ENCODE measurements around the gene DLK2. TPM values are rescaled to one million over a fixed set of nuclear protein-coding genes. Genes with fewer than 3 reads are reported as not detected.
"Not testable (repeated sequence)": the region's sequence is repeated elsewhere in the genome, so short reads cannot be mapped to it uniquely, and the experiment has no call there.

The DLK2 gene
- 1 to 10 TPM; 1.2 to 2.6 (median 1.8) TPM for polyA plus RNA-seq (ENCODE audit: insufficient read depth in 1 of 5, insufficient read length in 5 of 5, low replicate concordance in 1 of 5)
- long read RNA-seq, donor 1, partial matches to known transcripts = 0 of 1 reads
- long read RNA-seq, donor 1, other reads (novel, unspliced or antisense) = 0 of 1 reads
- long read RNA-seq, donor 2, partial matches to known transcripts = 9 of 10 reads
- long read RNA-seq, donor 2, other reads (novel, unspliced or antisense) = 0 of 10 reads
- long read RNA-seq, donor 3 = 0 reads
- long read RNA-seq, donor 4 = 0 reads
- long read RNA-seq, donor 5 = 0 reads
- long read RNA-seq, donor 6, partial matches to known transcripts = 0 of 2 reads
- long read RNA-seq, donor 6, other reads (novel, unspliced or antisense) = 0 of 2 reads
- long read RNA-seq, donor 7 = 0 reads
- long read RNA-seq, donor 8 = 0 reads

DNA sequence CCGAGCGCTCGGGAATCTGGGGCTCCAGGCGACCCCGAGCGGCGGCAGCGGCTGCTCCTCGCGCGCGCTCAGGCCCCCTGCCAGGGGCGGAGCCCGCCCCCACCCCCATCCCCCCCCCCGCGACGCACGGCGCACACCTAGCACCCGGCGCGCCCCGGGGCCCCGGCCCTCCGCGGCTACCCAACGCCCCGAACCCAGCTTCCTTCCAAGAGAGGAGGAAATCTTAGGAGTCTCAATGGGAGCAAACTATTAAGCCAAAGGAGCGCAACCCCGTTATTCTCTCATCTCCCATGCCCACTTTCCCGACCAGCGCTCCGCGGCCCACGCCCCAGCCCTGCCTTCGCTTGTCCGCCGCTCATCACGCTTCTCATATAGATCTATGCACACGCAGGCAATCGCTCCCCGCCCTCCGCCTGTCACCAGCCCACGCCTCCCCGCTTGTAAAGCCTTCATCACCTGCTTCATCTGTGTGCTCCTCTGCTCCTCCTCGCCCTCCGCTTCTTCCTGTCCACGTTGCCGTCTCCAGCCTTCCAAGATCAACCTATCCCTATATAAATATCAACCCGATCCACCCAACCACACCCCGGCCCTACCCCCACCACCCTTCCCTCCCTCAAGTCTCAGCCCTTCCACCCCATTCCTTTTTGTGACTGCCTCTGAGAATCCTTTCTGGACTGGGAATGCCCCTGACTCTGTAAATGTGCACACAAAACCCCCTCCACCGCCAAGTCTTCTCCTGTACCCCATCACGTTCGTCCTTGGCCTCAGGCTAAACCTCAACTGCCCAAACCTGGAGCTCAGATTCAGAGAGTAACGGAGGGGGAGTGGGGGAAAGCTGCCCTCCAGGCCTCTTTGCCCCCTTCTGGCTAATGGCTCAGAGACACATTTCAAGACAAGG is at the start of gene DLK2:
Gene DLK2, minus strand, starts transcription at position 18 of the 898 bp plus-strand sequence. CDS start 723 bp downstream, outside the sequence.
- peak in 1 of 2 donors; percentile 6 for DNase-seq

GRCh38 chr6:43503443-43503842 is 48.1 kb upstream of the DLK2 start:
- no peak for DNase-seq

DNA sequence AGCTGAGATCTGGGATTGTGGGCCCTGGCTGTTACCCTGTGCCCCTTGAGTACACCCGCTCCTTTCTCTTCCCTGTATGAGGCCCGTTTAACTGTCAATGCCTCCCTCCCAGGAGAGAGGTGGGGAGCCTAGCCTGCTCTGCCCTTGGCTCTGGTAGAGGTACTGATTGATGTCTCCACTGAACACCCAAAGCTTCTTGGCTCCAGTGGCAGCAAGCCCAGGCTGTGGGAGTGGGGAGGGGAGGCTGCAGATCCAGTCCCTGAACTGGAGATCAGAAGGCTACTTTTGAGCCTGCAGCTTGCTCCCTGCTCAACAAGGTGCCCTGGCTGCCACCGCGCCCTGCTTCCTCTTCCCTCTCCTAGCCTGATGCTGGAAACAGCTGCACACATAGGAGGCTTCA is 47.3 kb upstream of the DLK2 start:
- DNase-seq = no peak

GRCh38 chr6:43500921-43501320 is 45.6 kb upstream of the DLK2 start:
- no peak for DNase-seq

GRCh38 chr6:43499028-43499815 is 43.9 kb upstream of the DLK2 start:
- DNase-seq = no peak

- not testable (repeated sequence) for DNase-seq
Observed at GRCh38 chr6:43498291-43498690, 42.9 kb upstream of the DLK2 start.

DNA sequence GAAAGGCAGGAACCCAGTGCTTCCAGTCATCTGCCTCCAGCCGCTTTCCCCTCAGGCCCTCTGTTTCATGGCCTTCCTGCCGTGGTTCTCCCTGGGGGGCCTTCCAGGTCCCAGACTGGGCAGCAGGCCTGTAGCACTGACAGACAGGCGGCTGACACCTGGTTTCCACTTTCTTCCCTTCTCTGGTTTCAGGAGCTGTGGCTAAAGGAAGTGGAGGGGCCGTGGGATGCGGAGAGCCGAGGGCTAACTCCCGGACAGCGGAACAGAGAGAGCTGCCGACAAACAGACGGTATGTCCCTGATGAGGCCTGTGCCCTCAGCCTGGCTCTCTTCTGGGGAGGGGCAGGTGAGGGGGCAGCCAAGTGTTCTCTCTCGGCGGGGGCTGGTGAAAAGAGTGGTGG is 42.3 kb upstream of the DLK2 start:
- DNase-seq = no peak

- DNase-seq = no peak
Observed at GRCh38 chr6:43497129-43497396, 41.7 kb upstream of the DLK2 start.

GRCh38 chr6:43496370-43497128 is 41.2 kb upstream of the DLK2 start:
- no peak for DNase-seq

- DNase-seq = no peak
Observed at GRCh38 chr6:43495409-43495941, 40.1 kb upstream of the DLK2 start.

DNA sequence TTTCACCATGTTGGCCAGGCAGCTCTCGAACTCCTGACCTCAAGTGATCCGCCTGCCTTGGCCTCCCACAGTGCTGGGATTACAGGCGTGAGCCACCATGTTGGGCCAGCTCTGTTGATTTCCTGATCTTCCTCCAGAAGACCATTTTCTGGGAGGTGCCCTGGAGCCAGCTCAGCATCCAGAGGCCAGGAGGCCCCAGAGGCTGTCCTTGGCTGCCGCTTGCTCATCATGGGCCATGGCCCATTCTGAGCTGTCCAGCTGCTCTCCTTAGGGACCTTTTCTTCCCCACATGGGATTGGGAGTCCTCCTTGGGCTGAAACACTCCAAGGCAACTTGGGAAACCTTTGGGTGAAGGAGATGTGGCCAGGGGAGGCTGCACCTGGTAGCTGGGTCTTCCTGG is 39.4 kb upstream of the DLK2 start:
- no peak for DNase-seq

GRCh38 chr6:43494321-43494720 is 39.0 kb upstream of the DLK2 start:
- DNase-seq = no peak

DNA sequence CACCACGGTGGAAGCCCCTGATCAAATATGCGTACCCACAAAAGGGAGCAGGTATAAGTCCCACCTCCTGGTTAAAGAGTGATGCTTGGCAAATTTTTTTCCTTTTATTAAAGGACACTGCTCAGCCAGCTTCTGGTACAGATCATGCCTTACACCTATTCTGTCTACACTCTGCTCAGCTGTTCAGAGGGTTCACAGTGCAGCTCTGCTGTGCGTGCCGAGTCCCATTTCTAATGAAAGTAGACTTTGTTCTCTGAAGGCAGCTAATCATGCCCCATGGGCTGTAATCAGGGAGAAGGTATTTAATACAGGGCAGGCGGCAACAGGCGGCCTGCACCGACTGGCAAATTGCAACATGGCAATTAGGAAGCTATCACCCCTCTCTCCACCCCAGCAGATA is 38.5 kb upstream of the DLK2 start:
- DNase-seq = no peak

GRCh38 chr6:43493230-43493629 is 37.9 kb upstream of the DLK2 start:
- DNase-seq = no peak

GRCh38 chr6:43492673-43493072 is 37.3 kb upstream of the DLK2 start:
- no peak for DNase-seq

- peak in 1 of 2 donors; percentile 39 for DNase-seq
Observed at GRCh38 chr6:43491750-43492661, 36.7 kb upstream of the DLK2 start.

DNA sequence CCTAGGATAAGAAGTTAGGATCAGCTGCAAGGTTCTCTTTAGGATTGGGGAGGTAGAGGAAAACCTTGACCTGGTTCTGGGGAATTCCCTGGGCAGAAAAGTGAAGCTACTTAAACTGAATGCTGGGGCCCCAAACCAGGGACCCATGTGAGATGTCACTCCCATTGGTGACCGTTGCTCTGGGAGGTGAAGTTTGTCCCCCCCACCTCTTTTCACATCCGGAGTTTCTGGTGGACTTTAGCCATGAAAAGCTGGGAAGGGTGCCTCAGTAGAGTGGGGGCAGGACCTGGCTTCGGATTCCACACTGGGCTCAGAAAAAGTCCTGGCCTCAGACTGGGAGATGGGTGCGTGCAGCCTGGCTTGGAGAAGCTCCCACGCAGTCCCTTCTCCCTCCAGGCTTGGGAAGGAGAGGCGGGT is 35.2 kb upstream of the DLK2 start:
- no peak for DNase-seq

GRCh38 chr6:43489277-43490072 is 34.1 kb upstream of the DLK2 start:
- DNase-seq = no peak

DNA sequence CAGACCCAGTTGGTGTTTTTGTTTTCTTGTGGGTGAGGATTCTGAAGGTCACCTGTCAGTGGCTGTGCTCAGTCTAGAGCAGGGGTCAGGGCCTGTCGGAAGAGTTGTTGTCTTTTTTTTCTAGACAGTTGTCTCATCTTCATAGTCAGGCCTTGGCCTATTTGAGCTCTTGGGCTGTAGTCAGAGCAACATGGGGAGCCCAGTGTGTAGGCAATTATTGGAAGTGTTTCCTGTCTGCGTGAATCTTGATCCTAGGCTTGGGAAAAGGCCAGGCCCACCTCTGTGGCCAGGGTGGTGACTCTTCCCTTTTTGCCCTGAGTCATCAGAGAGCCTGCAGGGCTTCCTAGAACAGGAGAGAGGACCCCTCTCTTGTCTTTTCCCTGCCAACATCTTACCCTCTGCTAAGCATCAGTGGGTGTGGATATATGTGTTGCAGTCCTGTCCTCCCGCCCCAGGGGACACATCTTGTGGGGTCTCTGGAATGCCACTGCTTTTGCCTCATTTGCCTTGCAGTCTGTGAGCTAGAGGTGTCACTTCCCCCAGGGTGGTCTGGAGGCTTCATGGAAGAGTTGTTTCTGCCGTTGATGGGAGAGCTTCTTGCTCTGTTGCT is 33.4 kb upstream of the DLK2 start:
- no peak for DNase-seq
